Vagina (tissue), 2 donors: ENCODE measurements around the gene ATP7B. TPM values are rescaled to one million over a fixed set of nuclear protein-coding genes. Genes with fewer than 3 reads are reported as not detected.

Experiments
- DNase-seq, 2 donors: peaks; one replicate each; pipeline ENCODE4 v3.0.0-alpha.2; 2017; ENCODE audit errors: extremely low spot score in 2 of 2
- H3K27ac ChIP-seq: fragments of 200-600 bp; sonication (generic); one replicate; pipeline ENCODE4 v1.5.1; 2019
- H3K27me3 ChIP-seq: fragments of 200-600 bp; sonication (generic); one replicate; pipeline ENCODE4 v1.5.1; 2019
- H3K36me3 ChIP-seq, 2 donors: fragments of 200-600 bp; sonication (generic); one replicate each; pipeline ENCODE4 v1.5.1; 2017 to 2019
- H3K4me1 ChIP-seq: fragments of 200-600 bp; sonication (generic); one replicate; pipeline ENCODE4 v1.5.1; 2019
- H3K4me3 ChIP-seq, 2 donors: fragments of 200-600 bp; sonication (generic); 1 replicate in 1 of 2; 2 replicates in 1 of 2; pipeline ENCODE4 v1.5.1; 2016 to 2019
- H3K9me3 ChIP-seq: fragments of 200-600 bp; sonication (generic); one replicate; pipeline ENCODE4 v1.5.1; 2019
- CTCF ChIP-seq, 3 experiments: fragments of 450-650 bp in 2 of 3; fragments of 200-600 bp in 1 of 3; sonication (generic) in 1 of 3; IDR thresholded peaks; one replicate each; pipeline ENCODE4 v1.5.1; 2017 to 2019; ENCODE audit warnings: antibody characterized with exemption in 3 of 3, mild to moderate bottlenecking in 2 of 3, moderate library complexity in 2 of 3
- POLR2A ChIP-seq, 2 donors: fragments of 450-650 bp; IDR thresholded peaks; one replicate each; pipeline ENCODE4 v1.6.1; 2017; ENCODE audit warnings: antibody characterized with exemption in 2 of 2, mild to moderate bottlenecking in 2 of 2, moderate library complexity in 2 of 2
- POLR2AphosphoS5 ChIP-seq, 2 donors: sonication (generic); formaldehyde crosslinking; IDR thresholded peaks; one replicate each; pipeline ENCODE4 v1.9.0; 2017; ENCODE audit warnings: antibody characterized with exemption in 2 of 2, mild to moderate bottlenecking in 2 of 2, low read depth in 1 of 2; ENCODE audit not compliant: insufficient read depth in 1 of 2
- intact Hi-C: fragments of 100-400 bp; cut with DNase I; formaldehyde crosslinking; loops from one replicate; pipeline ENCODE4 v1.15.1; 2023
- total RNA-seq: library from RNA; depleted of rRNA; stranded (reverse); fragments of >200 nt; gene quantifications from one replicate; pipeline ENCODE4 v1.2.3, GENCODE V29; 2016

Gene ATP7B
- total RNA-seq, 1 donor from 2014 or later = 2.5 TPM

- no peak for DNase-seq
- no peaks in the 10 kb centered on the region for H3K4me1 ChIP-seq
Observed at GRCh38 chr13:51957377-51958216, 53.7 kb downstream of the ATP7B start.

GRCh38 chr13:51956717-51957116 is 54.5 kb downstream of the ATP7B start:
- no peaks in the 10 kb centered on the region for H3K9me3 ChIP-seq
- no peaks in the 10 kb centered on the region for H3K4me1 ChIP-seq
- no peaks in the 10 kb centered on the region for H3K36me3 ChIP-seq
- no peak overlapping the region for H3K27ac ChIP-seq
- intact Hi-C loops = no loop called here
- no peak for DNase-seq
- H3K4me3 ChIP-seq = no peak overlapping the region
- no peaks in the 10 kb centered on the region for H3K27me3 ChIP-seq
- TF ChIP-seq CTCF (IDR thresholded peaks at IDR 0.05) (no peak), POLR2A (IDR thresholded peaks at IDR 0.05) (no peak), POLR2AphosphoS5 (IDR thresholded peaks at IDR 0.05; ENCODE audit: insufficient read depth in 1 of 2, low read depth in 1 of 2) (no peak)

More at GRCh38 chr13:51957377-51958216, 53.7 kb downstream of the ATP7B start:
- H3K27ac ChIP-seq = no peak overlapping the region
- H3K4me3 ChIP-seq = no peak overlapping the region
- TF ChIP-seq CTCF (IDR thresholded peaks at IDR 0.05) = no peak
- no peak for TF ChIP-seq POLR2A (IDR thresholded peaks at IDR 0.05)
- intact Hi-C loops = no loop called here
- H3K27me3 ChIP-seq = no peaks in the 10 kb centered on the region
- no peaks in the 10 kb centered on the region for H3K36me3 ChIP-seq
- no peaks in the 10 kb centered on the region for H3K9me3 ChIP-seq

- no peak overlapping the region for H3K27ac ChIP-seq
- TF ChIP-seq POLR2A (IDR thresholded peaks at IDR 0.05) (no peak), CTCF (IDR thresholded peaks at IDR 0.05) (no peak), POLR2AphosphoS5 (IDR thresholded peaks at IDR 0.05; ENCODE audit: insufficient read depth in 1 of 2, low read depth in 1 of 2) (no peak)
- H3K9me3 ChIP-seq = no peaks in the 10 kb centered on the region
- H3K27me3 ChIP-seq = no peaks in the 10 kb centered on the region
- intact Hi-C loops = no loop called here
- no peak for DNase-seq
- no peaks in the 10 kb centered on the region for H3K36me3 ChIP-seq
- no peaks in the 10 kb centered on the region for H3K4me1 ChIP-seq
- H3K4me3 ChIP-seq = no peak overlapping the region
Observed at GRCh38 chr13:51955816-51956603, 55.2 kb downstream of the ATP7B start.

- DNase-seq = no peak
- intact Hi-C loops = no loop called here
Observed at GRCh38 chr13:51955281-51955771, 55.9 kb downstream of the ATP7B start.

More at GRCh38 chr13:51955281-51955771, 55.9 kb downstream of the ATP7B start:
- Histone ChIP-seq H3K9me3 (no peaks in the 10 kb centered on the region), H3K4me1 (no peaks in the 10 kb centered on the region), H3K36me3 (no peaks in the 10 kb centered on the region), H3K27ac (no peak overlapping the region), H3K27me3 (no peaks in the 10 kb centered on the region), H3K4me3 (no peak overlapping the region)
- TF ChIP-seq CTCF (IDR thresholded peaks at IDR 0.05) (no peak), POLR2A (IDR thresholded peaks at IDR 0.05) (no peak), POLR2AphosphoS5 (IDR thresholded peaks at IDR 0.05; ENCODE audit: insufficient read depth in 1 of 2, low read depth in 1 of 2) (no peak)
